Tibial artery (tissue), 4 donors: Measurements from ENCODE around the gene SF3A2.

Experiments used
- DNase-seq, 2 donors: peaks; one replicate each; pipeline ENCODE4 v3.0.0-alpha.2; 2019
- H3K27ac ChIP-seq, 2 donors: fragments of 200-600 bp; sonication (generic) in 1 of 2; 1 replicate in 1 of 2; 2 replicates in 1 of 2; pipeline ENCODE4 v1.5.1; 2018 to 2019; ENCODE audit warnings: mild to moderate bottlenecking in 1 of 2
- H3K27me3 ChIP-seq, 2 donors: fragments of 200-600 bp; sonication (generic) in 1 of 2; one replicate each; pipeline versions ENCODE4 v1.5.1 to v1.6.0; 2016 to 2019
- H3K36me3 ChIP-seq, 3 donors: fragments of 200-600 bp; sonication (generic) in 2 of 3; one replicate each; pipeline ENCODE4 v1.5.1; 2016 to 2019; ENCODE audit warnings: mild to moderate bottlenecking in 2 of 3
- H3K4me1 ChIP-seq, 4 donors: fragments of 200-600 bp; sonication (generic) in 2 of 4; 1 replicate in 3 of 4; 2 replicates in 1 of 4; pipeline ENCODE4 v1.5.1; 2016 to 2019
- H3K4me3 ChIP-seq, 2 donors: fragments of 200-600 bp; sonication (generic) in 1 of 2; 1 replicate in 1 of 2; 2 replicates in 1 of 2; pipeline ENCODE4 v1.5.1; 2018 to 2019; ENCODE audit warnings: mild to moderate bottlenecking in 2 of 2
- H3K9me3 ChIP-seq, 3 donors: fragments of 200-600 bp; sonication (generic) in 1 of 3; one replicate each; pipeline ENCODE4 v1.5.1; 2016 to 2019
- intact Hi-C: fragments of 100-400 bp; cut with DNase I; formaldehyde crosslinking; loops from one replicate; pipeline ENCODE4 v1.15.0; 2023; ENCODE audit warnings: low total_unique reads
- TF ChIP-seq, protein P1 (sequence below), 2 experiments: fragments of 200-600 bp in 1 of 2; fragments of 450-650 bp in 1 of 2; IDR thresholded peaks; one replicate each; pipeline ENCODE4 v1.5.1; 2017 to 2019; ENCODE audit warnings: antibody characterized with exemption in 2 of 2, mild to moderate bottlenecking in 1 of 2, moderate library complexity in 1 of 2

SF3A2 gene

GRCh38 chr19:2221250-2221831 lies 15.3 kb upstream of the SF3A2 start:
- H3K4me1 ChIP-seq: no peaks in the 10 kb centered on the region
- intact Hi-C loops: no loop called here
- peaks cover 26 to 99% (median 77%) of the 10 kb centered on the region in 3 donors for H3K36me3 ChIP-seq
- no peak for DNase-seq
- H3K4me3 ChIP-seq: no peak overlapping the region
- no peaks in the 10 kb centered on the region for H3K27me3 ChIP-seq
- TF ChIP-seq, protein P1, sequence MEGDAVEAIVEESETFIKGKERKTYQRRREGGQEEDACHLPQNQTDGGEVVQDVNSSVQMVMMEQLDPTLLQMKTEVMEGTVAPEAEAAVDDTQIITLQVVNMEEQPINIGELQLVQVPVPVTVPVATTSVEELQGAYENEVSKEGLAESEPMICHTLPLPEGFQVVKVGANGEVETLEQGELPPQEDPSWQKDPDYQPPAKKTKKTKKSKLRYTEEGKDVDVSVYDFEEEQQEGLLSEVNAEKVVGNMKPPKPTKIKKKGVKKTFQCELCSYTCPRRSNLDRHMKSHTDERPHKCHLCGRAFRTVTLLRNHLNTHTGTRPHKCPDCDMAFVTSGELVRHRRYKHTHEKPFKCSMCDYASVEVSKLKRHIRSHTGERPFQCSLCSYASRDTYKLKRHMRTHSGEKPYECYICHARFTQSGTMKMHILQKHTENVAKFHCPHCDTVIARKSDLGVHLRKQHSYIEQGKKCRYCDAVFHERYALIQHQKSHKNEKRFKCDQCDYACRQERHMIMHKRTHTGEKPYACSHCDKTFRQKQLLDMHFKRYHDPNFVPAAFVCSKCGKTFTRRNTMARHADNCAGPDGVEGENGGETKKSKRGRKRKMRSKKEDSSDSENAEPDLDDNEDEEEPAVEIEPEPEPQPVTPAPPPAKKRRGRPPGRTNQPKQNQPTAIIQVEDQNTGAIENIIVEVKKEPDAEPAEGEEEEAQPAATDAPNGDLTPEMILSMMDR (IDR thresholded peaks at IDR 0.05): no peak
- no peak overlapping the region for H3K27ac ChIP-seq
- H3K9me3 ChIP-seq: no peaks in the 10 kb centered on the region

GRCh38 chr19:2221918-2222317 lies 14.7 kb upstream of the SF3A2 start:
- H3K27me3 ChIP-seq: no peaks in the 10 kb centered on the region
- no peak overlapping the region for H3K27ac ChIP-seq
- no peaks in the 10 kb centered on the region for H3K4me1 ChIP-seq
- no peak overlapping the region for H3K4me3 ChIP-seq
- intact Hi-C loops: no loop called here
- no peak for DNase-seq
- TF ChIP-seq, protein P1 (IDR thresholded peaks at IDR 0.05): peak; percentile 16 to 19
- H3K36me3 ChIP-seq: peaks cover 26 to 99% (median 77%) of the 10 kb centered on the region in 3 donors
- no peaks in the 10 kb centered on the region for H3K9me3 ChIP-seq

DNA sequence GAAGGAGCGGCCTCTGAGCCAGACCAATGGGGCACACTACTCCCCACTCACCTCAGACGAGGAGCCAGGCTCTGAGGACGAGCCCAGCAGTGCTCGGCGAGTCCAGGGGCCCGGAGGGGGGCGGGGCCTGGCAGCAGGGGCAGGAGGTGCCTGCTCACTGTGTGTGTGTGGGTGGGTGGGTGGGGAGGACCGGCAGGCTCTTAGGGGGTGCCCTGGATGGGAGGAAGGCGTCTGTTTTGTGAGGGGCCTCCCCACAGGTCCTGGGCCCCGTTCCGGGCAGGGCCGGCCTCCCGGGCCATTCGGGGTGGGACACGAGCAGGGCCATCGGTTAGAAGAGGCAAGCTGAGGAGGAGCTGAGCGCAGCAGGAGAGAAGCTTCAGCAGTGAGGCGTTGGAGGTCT lies 13.2 kb upstream of the SF3A2 start:
- intact Hi-C loops: no loop called here
- no peak overlapping the region for H3K4me3 ChIP-seq
- H3K27me3 ChIP-seq: no peaks in the 10 kb centered on the region
- H3K36me3 ChIP-seq: peaks cover 28 to 100% (median 78%) of the 10 kb centered on the region in 3 donors
- no peaks in the 10 kb centered on the region for H3K9me3 ChIP-seq
- TF ChIP-seq, protein P1 (IDR thresholded peaks at IDR 0.05): no peak
- no peaks in the 10 kb centered on the region for H3K4me1 ChIP-seq
- DNase-seq: no peak
- no peak overlapping the region for H3K27ac ChIP-seq

- Histone ChIP-seq H3K4me1 (no peaks in the 10 kb centered on the region), H3K4me3 (no peak overlapping the region), H3K9me3 (no peaks in the 10 kb centered on the region), H3K27ac (no peak overlapping the region), H3K27me3 (no peaks in the 10 kb centered on the region), H3K36me3 (peaks cover 25 to 100% (median 80%) of the 10 kb centered on the region in 3 donors)
- no peak for DNase-seq
- intact Hi-C loops: loop anchor here (2.0 kb wide), 1 partner anchor 27 kb away; no protein-coding TSS in a partner anchor
- TF ChIP-seq, protein P1 (IDR thresholded peaks at IDR 0.05): no peak
Observed at GRCh38 chr19:2223959-2224358, 12.7 kb upstream of the SF3A2 start.

DNA sequence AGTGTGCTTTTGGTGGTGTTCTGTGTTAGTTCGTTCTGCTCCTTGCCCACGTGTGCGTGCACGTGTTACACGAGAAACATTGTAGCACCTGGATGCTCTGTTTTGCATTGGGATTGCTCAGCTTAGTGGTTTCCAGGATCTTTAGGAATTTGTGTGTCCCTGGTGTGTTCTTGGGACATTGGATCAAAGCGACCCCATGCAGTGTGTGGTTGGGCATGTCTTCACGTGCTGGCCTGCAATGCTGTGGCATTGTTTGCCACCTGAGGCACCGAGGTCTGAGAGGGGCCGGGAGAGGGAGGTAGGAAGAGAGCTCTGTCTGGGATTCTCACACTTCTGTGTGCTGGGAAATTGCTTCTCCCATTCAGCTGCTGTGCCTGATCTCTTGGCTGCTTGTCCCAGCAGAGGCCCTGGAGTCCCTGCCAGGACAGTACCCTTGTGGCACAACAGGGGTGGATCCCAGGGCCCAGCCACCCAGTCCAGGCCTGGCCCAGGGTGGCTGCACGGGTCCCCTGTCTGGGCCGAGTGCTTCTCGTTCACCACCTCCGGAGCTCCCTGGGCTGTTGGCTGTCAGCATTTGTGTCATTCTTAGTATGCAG lies 11.8 kb upstream of the SF3A2 start:
- intact Hi-C loops: loop anchor here (2.0 kb wide), 1 partner anchor 26 kb away; no protein-coding TSS in a partner anchor
- Histone ChIP-seq H3K4me1 (no peaks in the 10 kb centered on the region), H3K9me3 (no peaks in the 10 kb centered on the region), H3K27ac (no peak overlapping the region), H3K27me3 (no peaks in the 10 kb centered on the region), H3K4me3 (no peak overlapping the region), H3K36me3 (peaks cover 25 to 100% (median 81%) of the 10 kb centered on the region in 3 donors)
- TF ChIP-seq, protein P1 (IDR thresholded peaks at IDR 0.05): no peak
- no peak for DNase-seq
